GM12878 (cell line): ENCODE measurements around the gene GABBR1. TPM values are rescaled to one million over a fixed set of nuclear protein-coding genes. Genes with fewer than 3 reads are reported as not detected.

Source experiments
- BHLHE40 ChIP-seq, 2 experiments: fragments of 450-650 bp in 1 of 2; IDR thresholded peaks; 2 replicates each; pipeline ENCODE4 v1.6.1; 2011 to 2017; ENCODE audit warnings: low read depth in 2 of 2, borderline replicate concordance in 1 of 2, improper control_type of control experiment in 1 of 2, low read length in 1 of 2, mild to moderate bottlenecking in 1 of 2
- CHD4 ChIP-seq: fragments of 200-600 bp; sonication (generic); IDR thresholded peaks from 2 replicates; pipeline ENCODE4 v1.6.1; 2016; ENCODE audit warnings: mild to moderate bottlenecking
- GABPA ChIP-seq: IDR thresholded peaks from 2 replicates; pipeline ENCODE4 v1.6.1; 2014; ENCODE audit warnings: antibody characterized with exemption, low read depth, mild to moderate bottlenecking, inconsistent platforms
- HDAC6 ChIP-seq: fragments of 200-600 bp; sonication (generic); IDR thresholded peaks from one replicate; pipeline ENCODE4 v1.8.0; 2017; ENCODE audit warnings: antibody characterized with exemption; ENCODE audit not compliant: unreplicated experiment
- NRF1 ChIP-seq: conservative IDR thresholded peaks from 2 replicates; pipeline ENCODE4 v1.6.1; 2011; ENCODE audit warnings: mild to moderate bottlenecking, low read depth, low read length, improper control_type of control experiment
- RAD21 ChIP-seq: IDR thresholded peaks from 2 replicates; pipeline ENCODE4 v1.6.1; 2011; ENCODE audit warnings: mild to moderate bottlenecking, low read depth, low read length, moderate library complexity; ENCODE audit not compliant: insufficient read depth
- SMAD1 ChIP-seq: fragments of 450-650 bp; IDR thresholded peaks from 2 replicates; pipeline ENCODE4 v1.6.1; 2018; ENCODE audit warnings: mild to moderate bottlenecking, low read depth; ENCODE audit not compliant: partially characterized antibody
- polyA plus RNA-seq, 11 experiments: library from polyadenylated mRNA; depleted of rRNA in 4 of 11; unstranded in 6 of 11; stranded (reverse) in 5 of 11; fragments of >200 nt; fragmentation: Nextera tagmentation in 4 of 11; fragmentation: Illumina TruSeq in 1 of 11; extraction: Ambion mirVana in 4 of 11; extraction: Trizol in 1 of 11; gene quantifications; 1 replicate in 1 of 11; 2 replicates in 10 of 11; pipeline versions ENCODE4 v1.2.1 to v1.2.3, GENCODE V29; 2011 to 2016; ENCODE audit warnings: inconsistent platforms in 2 of 11, missing spikeins in 2 of 11, low read depth in 1 of 11
- total RNA-seq, 4 experiments: library from RNA; depleted of rRNA in 3 of 4; stranded (reverse); fragments of >200 nt in 3 of 4; fragmentation: Illumina TruSeq in 1 of 4; extraction: Trizol in 1 of 4; gene quantifications; 2 replicates each; pipeline versions ENCODE4 v1.2.1 to v1.2.3, GENCODE V29; 2013 to 2021
- TF ChIP-seq, protein P1 (sequence below): fragments of 450-650 bp; IDR thresholded peaks from 2 replicates; pipeline ENCODE4 v1.6.1; 2017; ENCODE audit warnings: mild to moderate bottlenecking, moderate library complexity
- TF ChIP-seq, protein P2 (sequence below): fragments of 450-650 bp; IDR thresholded peaks from 2 replicates; pipeline ENCODE4 v1.6.1; 2016; ENCODE audit warnings: mild to moderate bottlenecking

GABBR1 gene
- total and polyA plus RNA-seq, 10 of the 15 experiments (the other 5 are each of a cell fraction or from before 2014, with no cell fraction given): 0.11 to 5.2 (median 1.0) TPM

DNA sequence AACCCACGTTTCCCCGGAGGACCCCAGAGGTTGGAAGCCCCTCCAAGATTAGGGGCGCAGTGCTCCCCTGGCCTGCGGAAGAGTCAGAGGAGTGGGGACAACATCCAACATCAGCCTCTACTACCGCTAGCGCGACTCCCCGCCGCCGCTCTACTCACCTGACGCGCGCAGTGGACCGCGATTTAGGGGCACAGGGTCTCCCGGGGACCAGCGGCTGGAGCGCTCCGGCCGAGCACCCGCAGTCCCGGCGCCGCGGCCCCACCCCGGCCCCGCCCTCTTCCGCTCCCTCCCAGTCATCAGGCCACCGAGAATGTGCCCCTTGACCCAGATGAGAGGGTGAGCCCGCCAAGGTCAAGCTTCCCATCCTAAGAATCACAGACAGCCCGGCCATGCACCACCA is 47.9 kb upstream of the GABBR1 start, which contains the start of gene ZFP57 (continued):
- TF ChIP-seq BHLHE40 (IDR thresholded peaks at IDR 0.05; ENCODE audit: borderline replicate concordance in 1 of 2, low read depth in 2 of 2, low read length in 1 of 2): no peak
- TF ChIP-seq, protein P1, sequence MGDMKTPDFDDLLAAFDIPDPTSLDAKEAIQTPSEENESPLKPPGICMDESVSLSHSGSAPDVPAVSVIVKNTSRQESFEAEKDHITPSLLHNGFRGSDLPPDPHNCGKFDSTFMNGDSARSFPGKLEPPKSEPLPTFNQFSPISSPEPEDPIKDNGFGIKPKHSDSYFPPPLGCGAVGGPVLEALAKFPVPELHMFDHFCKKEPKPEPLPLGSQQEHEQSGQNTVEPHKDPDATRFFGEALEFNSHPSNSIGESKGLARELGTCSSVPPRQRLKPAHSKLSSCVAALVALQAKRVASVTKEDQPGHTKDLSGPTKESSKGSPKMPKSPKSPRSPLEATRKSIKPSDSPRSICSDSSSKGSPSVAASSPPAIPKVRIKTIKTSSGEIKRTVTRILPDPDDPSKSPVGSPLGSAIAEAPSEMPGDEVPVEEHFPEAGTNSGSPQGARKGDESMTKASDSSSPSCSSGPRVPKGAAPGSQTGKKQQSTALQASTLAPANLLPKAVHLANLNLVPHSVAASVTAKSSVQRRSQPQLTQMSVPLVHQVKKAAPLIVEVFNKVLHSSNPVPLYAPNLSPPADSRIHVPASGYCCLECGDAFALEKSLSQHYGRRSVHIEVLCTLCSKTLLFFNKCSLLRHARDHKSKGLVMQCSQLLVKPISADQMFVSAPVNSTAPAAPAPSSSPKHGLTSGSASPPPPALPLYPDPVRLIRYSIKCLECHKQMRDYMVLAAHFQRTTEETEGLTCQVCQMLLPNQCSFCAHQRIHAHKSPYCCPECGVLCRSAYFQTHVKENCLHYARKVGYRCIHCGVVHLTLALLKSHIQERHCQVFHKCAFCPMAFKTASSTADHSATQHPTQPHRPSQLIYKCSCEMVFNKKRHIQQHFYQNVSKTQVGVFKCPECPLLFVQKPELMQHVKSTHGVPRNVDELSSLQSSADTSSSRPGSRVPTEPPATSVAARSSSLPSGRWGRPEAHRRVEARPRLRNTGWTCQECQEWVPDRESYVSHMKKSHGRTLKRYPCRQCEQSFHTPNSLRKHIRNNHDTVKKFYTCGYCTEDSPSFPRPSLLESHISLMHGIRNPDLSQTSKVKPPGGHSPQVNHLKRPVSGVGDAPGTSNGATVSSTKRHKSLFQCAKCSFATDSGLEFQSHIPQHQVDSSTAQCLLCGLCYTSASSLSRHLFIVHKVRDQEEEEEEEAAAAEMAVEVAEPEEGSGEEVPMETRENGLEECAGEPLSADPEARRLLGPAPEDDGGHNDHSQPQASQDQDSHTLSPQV: no peak
- no peak for TF ChIP-seq RAD21
- TF ChIP-seq, protein P2, sequence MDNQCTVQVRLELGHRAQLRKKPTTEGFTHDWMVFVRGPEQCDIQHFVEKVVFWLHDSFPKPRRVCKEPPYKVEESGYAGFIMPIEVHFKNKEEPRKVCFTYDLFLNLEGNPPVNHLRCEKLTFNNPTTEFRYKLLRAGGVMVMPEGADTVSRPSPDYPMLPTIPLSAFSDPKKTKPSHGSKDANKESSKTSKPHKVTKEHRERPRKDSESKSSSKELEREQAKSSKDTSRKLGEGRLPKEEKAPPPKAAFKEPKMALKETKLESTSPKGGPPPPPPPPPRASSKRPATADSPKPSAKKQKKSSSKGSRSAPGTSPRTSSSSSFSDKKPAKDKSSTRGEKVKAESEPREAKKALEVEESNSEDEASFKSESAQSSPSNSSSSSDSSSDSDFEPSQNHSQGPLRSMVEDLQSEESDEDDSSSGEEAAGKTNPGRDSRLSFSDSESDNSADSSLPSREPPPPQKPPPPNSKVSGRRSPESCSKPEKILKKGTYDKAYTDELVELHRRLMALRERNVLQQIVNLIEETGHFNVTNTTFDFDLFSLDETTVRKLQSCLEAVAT: no peak
- TF ChIP-seq CHD4: no peak
- TF ChIP-seq SMAD1: no peak
- TF ChIP-seq NRF1: no peak
- no peak for TF ChIP-seq GABPA
- no peak for TF ChIP-seq HDAC6
- TF ChIP-seq, all 136 proteins: peak for 0
